Loucy (cell line): ENCODE measurements around the gene INSRR.

Experiments
- CTCF ChIP-seq: fragments of 200-600 bp; sonication (generic); conservative IDR thresholded peaks from 2 replicates; pipeline ENCODE4 v1.5.1; 2014; ENCODE audit warnings: mild to moderate bottlenecking, antibody characterized with exemption, low read length
- EZH2phosphoT487 ChIP-seq: fragments of 200-600 bp; IDR thresholded peaks from 2 replicates; pipeline ENCODE4 v1.6.1; 2018; ENCODE audit warnings: antibody characterized with exemption, mild to moderate bottlenecking, moderate library complexity, borderline replicate concordance

- TF ChIP-seq CTCF = no peak
- TF ChIP-seq EZH2phosphoT487 = no peak
Observed at GRCh38 chr1:156860628-156861423, 1.9 kb upstream of the INSRR start, which contains the start of gene NTRK1.
